OCI-LY7 (cell line): ENCODE results near the gene TP53RK. TPM values are rescaled to one million over a fixed set of nuclear protein-coding genes. Genes with fewer than 3 reads are reported as not detected.

Source experiments
- Bru-seq: library from RNA; stranded (reverse); fragments of 400-500 nt; gene quantifications from one replicate; lab custom pipeline; 2021; lab: Mats Ljungman, UMichigan
- BruChase-seq, 2 experiments: library from RNA; stranded (reverse); fragments of 400-500 nt; gene quantifications; one replicate each; lab custom pipeline; 2021; lab: Mats Ljungman, UMichigan
- BruUV-seq: library from RNA; stranded (reverse); fragments of 400-500 nt; replicated peaks from 2 replicates; lab custom pipeline; 2021; lab: Mats Ljungman, UMichigan
- CTCF ChIA-PET: fragments of 300-600 bp; sonication (Branson Sonifier 250); formaldehyde crosslinking; loops from one replicate; lab custom pipeline; 2022; ENCODE audit warnings: antibody characterized with exemption; ENCODE audit not compliant: unreplicated experiment; lab: Charles Lee
- POLR2A ChIA-PET: fragments of 300-600 bp; sonication (Branson Sonifier 250); formaldehyde crosslinking; loops from one replicate; lab custom pipeline; 2022; ENCODE audit warnings: antibody characterized with exemption; lab: Charles Lee
- DNase-seq: peaks from one replicate; pipeline ENCODE4 v3.0.0-alpha.2; 2015; ENCODE audit warnings: low spot score
- H2AFZ ChIP-seq: fragments of 200-600 bp; sonication (generic), shearing (Covaris generic); 2 replicates; pipeline ENCODE4 v1.6.1; 2014; ENCODE audit warnings: mild to moderate bottlenecking, antibody characterized with exemption, low read length, moderate library complexity
- H3K27ac ChIP-seq: fragments of 200-600 bp; sonication (generic); 2 replicates; pipeline ENCODE4 v1.5.1; 2014; ENCODE audit warnings: mixed run types, low read depth, mild to moderate bottlenecking, moderate library complexity, low read length, inconsistent platforms; ENCODE audit not compliant: poor library complexity, severe bottlenecking
- H3K36me3 ChIP-seq: fragments of 200-600 bp; sonication (generic); 2 replicates; pipeline ENCODE4 v1.6.1; 2014; ENCODE audit warnings: mild to moderate bottlenecking, antibody characterized with exemption, low read length, moderate library complexity, mixed read lengths; ENCODE audit not compliant: insufficient read depth
- H3K4me1 ChIP-seq: fragments of 200-600 bp; sonication (generic); 2 replicates; pipeline ENCODE4 v1.5.1; 2014; ENCODE audit warnings: mild to moderate bottlenecking, low read length; ENCODE audit not compliant: insufficient read depth, poor library complexity, severe bottlenecking
- H3K4me2 ChIP-seq: fragments of 200-600 bp; sonication (generic); 2 replicates; pipeline ENCODE4 v1.6.1; 2014; ENCODE audit warnings: mild to moderate bottlenecking, low read length
- H3K4me3 ChIP-seq: fragments of 200-600 bp; sonication (generic); 2 replicates; pipeline ENCODE4 v1.5.1; 2014; ENCODE audit warnings: mild to moderate bottlenecking, low read depth, low read length; ENCODE audit not compliant: poor library complexity, severe bottlenecking
- H3K79me2 ChIP-seq: fragments of 200-600 bp; sonication (generic); 2 replicates; pipeline ENCODE4 v1.6.1; 2016; ENCODE audit warnings: low read depth, mild to moderate bottlenecking, low read length, moderate library complexity, mixed read lengths; ENCODE audit not compliant: insufficient read depth
- H3K9me2 ChIP-seq: fragments of 200-600 bp; sonication (generic); 2 replicates; pipeline ENCODE4 v1.6.1; 2016; ENCODE audit warnings: mild to moderate bottlenecking, low read length, mixed read lengths; ENCODE audit not compliant: insufficient read depth
- H3K9me3 ChIP-seq: fragments of 200-600 bp; sonication (generic); 2 replicates; pipeline ENCODE4 v1.6.1; 2014; ENCODE audit warnings: mild to moderate bottlenecking, mixed run types, low read length, mixed read lengths
- H4K20me1 ChIP-seq: fragments of 200-600 bp; sonication (generic); 2 replicates; pipeline ENCODE4 v1.6.1; 2014; ENCODE audit warnings: mild to moderate bottlenecking, antibody characterized with exemption, low read length, moderate library complexity, mixed read lengths; ENCODE audit not compliant: insufficient read depth
- EZH2phosphoT487 ChIP-seq: fragments of 200-600 bp; sonication (generic); IDR thresholded peaks from 2 replicates; pipeline ENCODE4 v1.6.1; 2018; ENCODE audit warnings: low read depth, borderline replicate concordance, mild to moderate bottlenecking, mixed run types, antibody characterized with exemption, low read length, moderate library complexity, mixed read lengths
- intact Hi-C: fragments of 100-400 bp; cut with micrococcal nuclease; formaldehyde crosslinking; loops from one replicate; pipeline ENCODE4 v1.10.0; 2022; ENCODE audit not compliant: unreplicated experiment
- long read RNA-seq: library from polyadenylated mRNA; stranded (forward); transcript quantifications from one replicate; pipeline ENCODE4 v2.0.0, GENCODE V29; 2022
- total RNA-seq, 2 experiments: library from RNA; depleted of rRNA in 1 of 2; stranded (reverse); fragments of >200 nt in 1 of 2; shearing (Covaris generic) in 1 of 2; gene quantifications; 2 replicates each; pipeline ENCODE4 v1.2.3, GENCODE V29; 2014 to 2022
- TF ChIP-seq, protein P1 (sequence below): fragments of 200-600 bp; sonication (generic); conservative IDR thresholded peaks from 2 replicates; pipeline ENCODE4 v1.5.1; 2014; ENCODE audit warnings: mild to moderate bottlenecking, antibody characterized with exemption, low read length, moderate library complexity, mixed read lengths

Gene TP53RK
- total RNA-seq (2014; rRNA removed; shearing (Covaris generic)) (25.2 and 32.9 TPM in 2 replicates), total RNA-seq (2022) (18.6 and 19.7 TPM in 2 replicates), Bru-seq, nascent RNA (percentile 90 among the genes with signal in this experiment), BruChase-seq, experiment 1, labeled RNA remaining after a 6-hour chase (percentile 67 among the genes with signal in this experiment), BruChase-seq, experiment 2, labeled RNA remaining after a 2-hour chase (percentile 97 among the genes with signal in this experiment)
- long read RNA-seq, transcript TP53RK-202 (2 exons, 3,515 nt), result major isoform, 42 of 48 reads
- long read RNA-seq, partial matches to known transcripts, result 0 of 48 reads
- long read RNA-seq, other reads (novel, unspliced or antisense), result 5 of 48 reads

DNA sequence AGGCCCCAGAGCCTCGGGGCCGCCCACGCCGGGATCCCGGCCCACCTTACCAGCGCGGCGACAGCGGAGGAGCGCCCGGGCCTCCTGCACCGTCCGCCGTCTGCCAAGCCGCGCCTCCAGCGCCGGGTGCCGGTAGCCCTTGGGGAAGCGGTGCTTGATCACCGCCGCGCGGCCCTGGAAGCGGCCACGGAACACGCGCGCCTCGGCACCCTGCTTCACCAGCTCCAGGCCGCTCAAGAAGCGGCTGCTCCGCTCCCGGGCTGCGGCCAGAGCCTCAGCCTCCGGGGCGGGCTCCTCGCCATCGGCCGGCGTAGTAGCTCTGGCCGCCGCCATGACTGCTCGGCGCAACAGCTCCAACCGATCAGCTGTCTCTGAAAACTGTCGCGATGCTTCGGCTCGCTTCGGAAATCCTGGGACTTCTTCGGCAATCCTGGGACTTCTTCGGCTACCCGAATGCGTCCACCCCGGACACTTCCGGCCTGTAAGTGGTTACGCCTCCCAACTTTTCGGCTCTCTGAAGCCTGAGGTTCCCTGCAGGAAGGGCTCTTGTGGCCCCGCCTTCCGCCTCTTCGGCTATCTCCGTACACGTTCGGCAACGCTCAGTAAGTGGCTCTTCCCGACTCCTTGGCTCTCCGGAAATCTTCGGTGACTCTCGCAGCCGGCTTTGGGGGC lies at the start of gene TP53RK:
Gene TP53RK, minus strand, starts transcription at position 363 of the 672 bp plus-strand sequence. Its CDS starts 30 bp downstream, at position 333.
- peak within 1 kb of the TSS; percentile 74 for H3K4me3 ChIP-seq
- H3K27ac ChIP-seq, result peak within 1 kb of the TSS; percentile 63
- peaks cover 39% of the 10 kb centered on the region for H3K36me3 ChIP-seq
- ChIA-PET CTCF (interaction anchor here (1.1 to 1.3 kb wide), 2 partner anchors 9 to 14 kb away, joined by 3 read pairs; no protein-coding TSS in a partner anchor), POLR2A (interaction anchor here (0.6 to 1.8 kb wide), 2 partner anchors 9 to 424 kb away, joined by 4 to 5 read pairs; no protein-coding TSS in a partner anchor)
- peak; percentile 98 for DNase-seq
- no peak for TF ChIP-seq EZH2phosphoT487
- TF ChIP-seq, protein P1, sequence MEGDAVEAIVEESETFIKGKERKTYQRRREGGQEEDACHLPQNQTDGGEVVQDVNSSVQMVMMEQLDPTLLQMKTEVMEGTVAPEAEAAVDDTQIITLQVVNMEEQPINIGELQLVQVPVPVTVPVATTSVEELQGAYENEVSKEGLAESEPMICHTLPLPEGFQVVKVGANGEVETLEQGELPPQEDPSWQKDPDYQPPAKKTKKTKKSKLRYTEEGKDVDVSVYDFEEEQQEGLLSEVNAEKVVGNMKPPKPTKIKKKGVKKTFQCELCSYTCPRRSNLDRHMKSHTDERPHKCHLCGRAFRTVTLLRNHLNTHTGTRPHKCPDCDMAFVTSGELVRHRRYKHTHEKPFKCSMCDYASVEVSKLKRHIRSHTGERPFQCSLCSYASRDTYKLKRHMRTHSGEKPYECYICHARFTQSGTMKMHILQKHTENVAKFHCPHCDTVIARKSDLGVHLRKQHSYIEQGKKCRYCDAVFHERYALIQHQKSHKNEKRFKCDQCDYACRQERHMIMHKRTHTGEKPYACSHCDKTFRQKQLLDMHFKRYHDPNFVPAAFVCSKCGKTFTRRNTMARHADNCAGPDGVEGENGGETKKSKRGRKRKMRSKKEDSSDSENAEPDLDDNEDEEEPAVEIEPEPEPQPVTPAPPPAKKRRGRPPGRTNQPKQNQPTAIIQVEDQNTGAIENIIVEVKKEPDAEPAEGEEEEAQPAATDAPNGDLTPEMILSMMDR, result 0 out of 2 replicates have a peak, but pooled peaks have one; percentile 20
- H3K9me2 ChIP-seq, result no peaks in the 10 kb centered on the region
- peak within 1 kb of the TSS; percentile 68 for H2AFZ ChIP-seq
- intact Hi-C loops, result loop anchor here (5.0 kb wide), 2 partner anchors 717 to 897 kb away; partner anchors contain the start of genes DNTTIP1, WFDC3 and ZNF335
- H3K79me2 ChIP-seq, result peaks cover 49% of the 10 kb centered on the region
- H3K4me1 ChIP-seq, result peaks cover 30% of the 10 kb centered on the region
- peak within 1 kb of the TSS; percentile 81 for H3K4me2 ChIP-seq
- peaks cover 20% of the 10 kb centered on the region; the same call in 1 of the 2 replicates for H4K20me1 ChIP-seq
- peaks cover 11% of the 10 kb centered on the region; the same call in 1 of the 2 replicates for H3K9me3 ChIP-seq
- BruUV-seq, result no TSS peak

DNA sequence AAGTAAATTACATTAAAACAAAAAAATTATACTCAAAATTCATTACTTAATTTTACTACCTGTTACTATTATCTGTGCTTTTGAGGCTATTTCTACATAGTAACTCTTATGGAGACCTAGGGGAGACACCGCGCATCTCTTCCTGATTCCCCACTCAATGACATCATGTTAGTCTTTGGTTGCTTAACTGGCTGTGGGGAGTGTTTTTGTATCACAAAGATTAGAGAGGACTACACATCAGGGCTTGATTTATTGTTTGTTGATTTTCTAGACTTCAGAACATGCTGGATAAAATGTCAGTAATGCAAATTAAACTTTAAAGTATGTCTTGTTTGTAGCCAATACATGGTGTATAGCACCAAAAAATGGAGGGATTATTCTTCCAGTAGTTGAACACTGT lies 46.2 kb upstream of the TP53RK start:
- no peak overlapping the region for H3K4me2 ChIP-seq
- H2AFZ ChIP-seq, result no peak overlapping the region
- H3K4me3 ChIP-seq, result no peak overlapping the region
- no peaks in the 10 kb centered on the region for H3K4me1 ChIP-seq
- TF ChIP-seq, protein P1, result no peak
- no peak for TF ChIP-seq EZH2phosphoT487
- H3K27ac ChIP-seq, result no peak overlapping the region
- H3K79me2 ChIP-seq, result no peaks in the 10 kb centered on the region
- intact Hi-C loops, result no loop called here
- H3K9me2 ChIP-seq, result no peaks in the 10 kb centered on the region
- CTCF ChIA-PET, result no interaction called here
- BruUV-seq, result no TSS peak
- H3K36me3 ChIP-seq, result no peaks in the 10 kb centered on the region
- H3K9me3 ChIP-seq, result 0 out of 2 replicates have a peak, but pooled peaks cover 4% of the 10 kb centered on the region
- DNase-seq, result no peak
- POLR2A ChIA-PET, result no interaction called here
- no peaks in the 10 kb centered on the region for H4K20me1 ChIP-seq
